SK-N-SH (cell line): ENCODE data around the gene FRS2. TPM values are rescaled to one million over a fixed set of nuclear protein-coding genes. Genes with fewer than 3 reads are reported as not detected.

Source experiments
- CTCF ChIA-PET: fragments of 300-600, 350-600 bp; formaldehyde crosslinking; extraction: SDS; loops from one replicate; lab custom pipeline; 2021; lab: Yijun Ruan, JAX
- POLR2A ChIA-PET: fragments of 350-600 bp; sonication (Branson Sonifier 250); formaldehyde crosslinking; extraction: SDS; loops from one replicate; lab custom pipeline; 2020; ENCODE audit warnings: antibody characterized with exemption, inconsistent platforms; lab: Yijun Ruan, JAX
- DNase-seq: peaks from one replicate; pipeline ENCODE4 v3.0.0; 2012
- H2AFZ ChIP-seq: fragments of 200-600 bp; sonication (generic); 2 replicates; pipeline ENCODE4 v1.8.1; 2016; ENCODE audit warnings: antibody characterized with exemption, mild to moderate bottlenecking, low read depth
- H3F3A ChIP-seq: fragments of 200-600 bp; sonication (generic); replicated peaks from 2 replicates; pipeline ENCODE3; 2016; ENCODE audit warnings: antibody characterized with exemption, mild to moderate bottlenecking; ENCODE audit not compliant: insufficient read depth
- H3K27ac ChIP-seq, 2 experiments: fragments of 200-500 bp in 1 of 2; fragments of 200-600 bp in 1 of 2; sonication (Bioruptor generic) in 1 of 2; sonication (generic), shearing (Covaris generic) in 1 of 2; 2 replicates each; pipeline versions ENCODE4 v1.5.1 to v1.6.1; 2014 to 2016; ENCODE audit warnings: low read depth in 2 of 2, inconsistent platforms in 1 of 2, low read length in 1 of 2, mild to moderate bottlenecking in 1 of 2, mixed read lengths in 1 of 2
- H3K27me3 ChIP-seq: fragments of 200-600 bp; sonication (generic), shearing (Covaris generic); 2 replicates; pipeline ENCODE4 v1.6.1; 2016; ENCODE audit warnings: mixed run types; ENCODE audit not compliant: insufficient read depth
- H3K36me3 ChIP-seq, 2 experiments: fragments of 200-500 bp in 1 of 2; fragments of 200-600 bp in 1 of 2; sonication (Bioruptor generic) in 1 of 2; sonication (generic) in 1 of 2; replicated peaks in 1 of 2; 2 replicates each; pipeline versions ENCODE3 to v1.5.1; 2014 to 2016; ENCODE audit warnings: low read length in 1 of 2, mild to moderate bottlenecking in 1 of 2; ENCODE audit not compliant: insufficient read depth in 2 of 2, control insufficient read depth in 1 of 2
- H3K4me1 ChIP-seq, 2 experiments: fragments of 200-500 bp in 1 of 2; fragments of 200-600 bp in 1 of 2; sonication (Bioruptor generic) in 1 of 2; sonication (generic), shearing (Covaris generic) in 1 of 2; 2 replicates each; pipeline versions ENCODE4 v1.5.1 to v1.6.1; 2014 to 2016; ENCODE audit warnings: low read depth in 1 of 2, low read length in 1 of 2, mixed run types in 1 of 2; ENCODE audit not compliant: insufficient read depth in 2 of 2, control insufficient read depth in 1 of 2
- H3K4me2 ChIP-seq: fragments of 200-600 bp; sonication (generic), shearing (Covaris generic); 2 replicates; pipeline ENCODE4 v1.6.1; 2017; ENCODE audit warnings: mixed run types
- H3K4me3 ChIP-seq, 2 experiments: fragments of 200-500 bp in 1 of 2; fragments of 200-600 bp in 1 of 2; sonication (Bioruptor generic) in 1 of 2; sonication (generic), shearing (Covaris generic) in 1 of 2; 2 replicates each; pipeline versions ENCODE4 v1.5.1 to v1.8.1; 2014 to 2016; ENCODE audit warnings: low read depth in 2 of 2, inconsistent platforms in 1 of 2, low read length in 1 of 2, mild to moderate bottlenecking in 1 of 2, mixed read lengths in 1 of 2, moderate library complexity in 1 of 2
- H3K79me2 ChIP-seq: fragments of 200-600 bp; sonication (generic); 2 replicates; pipeline ENCODE4 v1.8.1; 2017; ENCODE audit warnings: mild to moderate bottlenecking; ENCODE audit not compliant: insufficient read depth
- H3K9ac ChIP-seq: fragments of 200-600 bp; sonication (generic); 2 replicates; pipeline ENCODE4 v1.6.1; 2017; ENCODE audit warnings: mixed run types
- H3K9me2 ChIP-seq: fragments of 200-600 bp; sonication (generic); 2 replicates; pipeline ENCODE4 v1.6.1; 2017; ENCODE audit warnings: mixed run types
- H3K9me3 ChIP-seq: fragments of 200-600 bp; sonication (generic); 2 replicates; pipeline ENCODE4 v1.6.1; 2017; ENCODE audit warnings: mixed run types, mild to moderate bottlenecking, moderate library complexity
- H4K20me1 ChIP-seq: fragments of 200-600 bp; sonication (generic); 2 replicates; pipeline ENCODE4 v1.6.1; 2017; ENCODE audit warnings: mild to moderate bottlenecking, mixed run types; ENCODE audit not compliant: insufficient read depth
- CHD2 ChIP-seq: fragments of 150-350 bp; IDR thresholded peaks from 2 replicates; pipeline ENCODE4 v1.6.1; 2018; ENCODE audit warnings: low read length; ENCODE audit not compliant: partially characterized antibody
- ELF1 ChIP-seq: IDR thresholded peaks from 2 replicates; pipeline ENCODE4 v1.4.0; 2012
- EP300 ChIP-seq, 2 experiments: IDR thresholded peaks; 2 replicates each; pipeline versions ENCODE4 v1.4.0 to v1.6.1; 2012; ENCODE audit warnings: borderline replicate concordance in 1 of 2, low read depth in 1 of 2, low read length in 1 of 2
- FOXJ3 ChIP-seq: sonication (generic); formaldehyde crosslinking; IDR thresholded peaks from 2 replicates; pipeline ENCODE4 v1.5.1; 2020; ENCODE audit warnings: mild to moderate bottlenecking, missing genetic modification reagents
- GABPA ChIP-seq: IDR thresholded peaks from 2 replicates; pipeline ENCODE4 v1.4.0; 2012; ENCODE audit warnings: low read depth, mild to moderate bottlenecking
- MEF2A ChIP-seq: IDR thresholded peaks from 2 replicates; pipeline ENCODE4 v1.4.0; 2012; ENCODE audit warnings: low read depth, borderline replicate concordance
- MXI1 ChIP-seq: IDR thresholded peaks from 2 replicates; pipeline ENCODE4 v1.6.1; 2012; ENCODE audit warnings: mild to moderate bottlenecking, low read depth, low read length, improper control_type of control experiment
- NFIC ChIP-seq: IDR thresholded peaks from 2 replicates; pipeline ENCODE4 v1.4.0; 2012; ENCODE audit warnings: borderline replicate concordance
- POLR2AphosphoS5 ChIP-seq: IDR thresholded peaks from 2 replicates; pipeline ENCODE4 v1.6.1; 2012; ENCODE audit warnings: low read depth, low read length
- RAD21 ChIP-seq: IDR thresholded peaks from 2 replicates; pipeline ENCODE4 v1.6.1; 2012; ENCODE audit warnings: mild to moderate bottlenecking, low read length
- RXRA ChIP-seq: IDR thresholded peaks from 2 replicates; pipeline ENCODE4 v1.4.0; 2012; ENCODE audit warnings: low read depth, mild to moderate bottlenecking, borderline replicate concordance
- SIN3A ChIP-seq: IDR thresholded peaks from 2 replicates; pipeline ENCODE4 v1.6.1; 2012; ENCODE audit warnings: low read depth, mild to moderate bottlenecking, low read length, moderate library complexity, borderline replicate concordance
- SMC3 ChIP-seq: IDR thresholded peaks from 2 replicates; pipeline ENCODE4 v1.6.1; 2012; ENCODE audit warnings: low read depth, low read length, improper control_type of control experiment
- TCF12 ChIP-seq: IDR thresholded peaks from 2 replicates; pipeline ENCODE4 v1.4.0; 2012
- TEAD4 ChIP-seq: IDR thresholded peaks from 2 replicates; pipeline ENCODE4 v1.4.0; 2012; ENCODE audit warnings: mild to moderate bottlenecking, borderline replicate concordance; ENCODE audit not compliant: insufficient read depth
- WGBS: methylation state at CpG from one replicate; pipeline ENCODE4 v1.1.6; 2017; ENCODE audit warnings: low lambda C conversion rate; 5-methylcytosine and 5-hydroxymethylcytosine counted together
- polyA plus RNA-seq, 3 experiments: library from polyadenylated mRNA; depleted of rRNA; stranded (reverse); fragments of >200 nt; gene quantifications; 2 replicates each; pipeline ENCODE4 v1.2.3, GENCODE V29; 2012
- TF ChIP-seq, protein P1 (sequence below): IDR thresholded peaks from 2 replicates; pipeline ENCODE4; 2012
- TF ChIP-seq, protein P2 (sequence below): IDR thresholded peaks from 2 replicates; pipeline ENCODE4 v1.6.1; 2012; ENCODE audit warnings: mild to moderate bottlenecking, low read depth, low read length, moderate library complexity

The FRS2 gene
- polyA plus RNA-seq, 1 of the 3 experiments (the other 2 are of a cell fraction): 7.1 TPM

DNA sequence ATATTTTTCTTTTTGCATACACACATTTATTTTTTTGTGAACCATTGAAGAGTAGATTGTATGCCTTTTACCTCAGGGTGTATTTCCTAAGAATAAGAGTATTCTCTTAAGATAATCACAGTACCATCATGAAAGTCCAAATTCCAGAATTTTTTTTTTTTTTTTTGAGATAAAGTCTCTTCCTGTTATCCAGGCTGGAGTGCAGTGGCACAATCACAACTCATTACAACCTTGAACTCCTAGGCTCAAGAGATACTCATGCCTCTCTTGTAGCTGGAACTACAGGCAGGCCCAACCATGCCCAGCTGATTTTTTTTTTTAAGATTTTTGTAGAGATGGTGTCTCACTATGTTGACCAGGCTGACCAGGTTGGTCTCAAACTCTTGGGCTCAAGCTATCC, 10.9 kb downstream of the FRS2 start (continued):
- TF ChIP-seq, protein P1, sequence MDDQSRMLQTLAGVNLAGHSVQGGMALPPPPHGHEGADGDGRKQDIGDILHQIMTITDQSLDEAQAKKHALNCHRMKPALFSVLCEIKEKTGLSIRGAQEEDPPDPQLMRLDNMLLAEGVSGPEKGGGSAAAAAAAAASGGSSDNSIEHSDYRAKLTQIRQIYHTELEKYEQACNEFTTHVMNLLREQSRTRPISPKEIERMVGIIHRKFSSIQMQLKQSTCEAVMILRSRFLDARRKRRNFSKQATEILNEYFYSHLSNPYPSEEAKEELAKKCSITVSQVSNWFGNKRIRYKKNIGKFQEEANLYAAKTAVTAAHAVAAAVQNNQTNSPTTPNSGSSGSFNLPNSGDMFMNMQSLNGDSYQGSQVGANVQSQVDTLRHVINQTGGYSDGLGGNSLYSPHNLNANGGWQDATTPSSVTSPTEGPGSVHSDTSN: no peak
- TF ChIP-seq RXRA (no peak), SIN3A (no peak), NFIC (no peak), MXI1 (no peak), FOXJ3 (CRISPR knock-in tag) (no peak), MEF2A (no peak), EP300 (IDR thresholded peaks at IDR 0.05; ENCODE audit: borderline replicate concordance in 1 of 2, low read depth in 1 of 2, low read length in 1 of 2) (no peak), GABPA (no peak), TCF12 (no peak), ELF1 (no peak), SMC3 (no peak), POLR2AphosphoS5 (no peak)
- TF ChIP-seq, all 33 proteins: peak for 0

DNA sequence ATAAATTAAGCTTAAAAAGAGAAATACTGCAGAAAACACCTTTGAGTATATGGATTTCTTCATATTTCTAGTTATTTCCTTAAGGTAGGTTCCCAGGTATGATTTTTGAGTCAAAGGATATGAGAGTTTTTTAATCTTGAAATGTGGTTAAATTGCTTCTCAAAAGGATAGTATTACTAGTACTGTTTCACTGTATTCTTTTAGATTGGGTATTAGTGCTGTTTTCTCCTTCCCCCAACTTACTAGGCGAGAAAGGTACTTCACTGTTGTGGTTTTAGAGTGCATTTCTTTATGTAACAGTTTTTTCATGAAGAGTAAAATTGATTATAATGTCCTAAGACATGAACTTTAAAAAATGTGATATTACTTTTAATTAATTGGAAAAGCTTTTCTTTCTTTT, 13.5 kb downstream of the FRS2 start:
- Histone ChIP-seq H3K9me2 (no peaks in the 10 kb centered on the region), H3K36me3 (peaks cover 7 to 42% of the 10 kb centered on the region in 2 experiments), H3K9ac (no peak overlapping the region), H2AFZ (no peak overlapping the region), H3K4me3 (no peak overlapping the region), H3K4me2 (no peak overlapping the region), H3K79me2 (peaks cover 99% of the 10 kb centered on the region), H3K27ac (no peak overlapping the region), H4K20me1 (peaks cover 64% of the 10 kb centered on the region), H3K4me1 (no peaks in the 10 kb centered on the region; a peak in 1 of 4 replicates), H3F3A (no peaks in the 10 kb centered on the region), H3K9me3 (no peaks in the 10 kb centered on the region), H3K27me3 (no peaks in the 10 kb centered on the region)
- ChIA-PET CTCF (interaction anchor here (1.1 to 1.5 kb wide), 3 partner anchors 14 to 87 kb away, joined by 3 to 5 read pairs (median 4); partner anchors contain the start of gene FRS2), POLR2A (no interaction called here)
- 100% methylated on average over 1 of the region's 1 CpG for WGBS
- TF ChIP-seq TEAD4 (no peak), CHD2 (no peak), RAD21 (no peak)
- TF ChIP-seq, protein P2, sequence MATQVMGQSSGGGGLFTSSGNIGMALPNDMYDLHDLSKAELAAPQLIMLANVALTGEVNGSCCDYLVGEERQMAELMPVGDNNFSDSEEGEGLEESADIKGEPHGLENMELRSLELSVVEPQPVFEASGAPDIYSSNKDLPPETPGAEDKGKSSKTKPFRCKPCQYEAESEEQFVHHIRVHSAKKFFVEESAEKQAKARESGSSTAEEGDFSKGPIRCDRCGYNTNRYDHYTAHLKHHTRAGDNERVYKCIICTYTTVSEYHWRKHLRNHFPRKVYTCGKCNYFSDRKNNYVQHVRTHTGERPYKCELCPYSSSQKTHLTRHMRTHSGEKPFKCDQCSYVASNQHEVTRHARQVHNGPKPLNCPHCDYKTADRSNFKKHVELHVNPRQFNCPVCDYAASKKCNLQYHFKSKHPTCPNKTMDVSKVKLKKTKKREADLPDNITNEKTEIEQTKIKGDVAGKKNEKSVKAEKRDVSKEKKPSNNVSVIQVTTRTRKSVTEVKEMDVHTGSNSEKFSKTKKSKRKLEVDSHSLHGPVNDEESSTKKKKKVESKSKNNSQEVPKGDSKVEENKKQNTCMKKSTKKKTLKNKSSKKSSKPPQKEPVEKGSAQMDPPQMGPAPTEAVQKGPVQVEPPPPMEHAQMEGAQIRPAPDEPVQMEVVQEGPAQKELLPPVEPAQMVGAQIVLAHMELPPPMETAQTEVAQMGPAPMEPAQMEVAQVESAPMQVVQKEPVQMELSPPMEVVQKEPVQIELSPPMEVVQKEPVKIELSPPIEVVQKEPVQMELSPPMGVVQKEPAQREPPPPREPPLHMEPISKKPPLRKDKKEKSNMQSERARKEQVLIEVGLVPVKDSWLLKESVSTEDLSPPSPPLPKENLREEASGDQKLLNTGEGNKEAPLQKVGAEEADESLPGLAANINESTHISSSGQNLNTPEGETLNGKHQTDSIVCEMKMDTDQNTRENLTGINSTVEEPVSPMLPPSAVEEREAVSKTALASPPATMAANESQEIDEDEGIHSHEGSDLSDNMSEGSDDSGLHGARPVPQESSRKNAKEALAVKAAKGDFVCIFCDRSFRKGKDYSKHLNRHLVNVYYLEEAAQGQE: no peak
- no peak for DNase-seq
